Keratinocyte (primary cell): Measurements from ENCODE around the gene FBXO34.

Source experiments
- EZH2 ChIP-seq: IDR thresholded peaks from one replicate; pipeline ENCODE4 v1.6.1; 2012; ENCODE audit warnings: inconsistent platforms, mild to moderate bottlenecking, low read length, moderate library complexity
- TF ChIP-seq, protein P1 (sequence below), 3 experiments: IDR thresholded peaks in 1 of 3; conservative IDR thresholded peaks in 1 of 3; optimal IDR thresholded peaks in 1 of 3; 2 replicates in 2 of 3; 3 replicates in 1 of 3; pipeline versions ENCODE3 to v1.5.1; 2011; ENCODE audit warnings: low read length in 3 of 3, mild to moderate bottlenecking in 3 of 3, moderate library complexity in 2 of 3, control low read depth in 1 of 3, inconsistent platforms in 1 of 3; ENCODE audit not compliant: insufficient read depth in 2 of 3; ENCODE audit errors: extremely low read depth in 1 of 3

DNA sequence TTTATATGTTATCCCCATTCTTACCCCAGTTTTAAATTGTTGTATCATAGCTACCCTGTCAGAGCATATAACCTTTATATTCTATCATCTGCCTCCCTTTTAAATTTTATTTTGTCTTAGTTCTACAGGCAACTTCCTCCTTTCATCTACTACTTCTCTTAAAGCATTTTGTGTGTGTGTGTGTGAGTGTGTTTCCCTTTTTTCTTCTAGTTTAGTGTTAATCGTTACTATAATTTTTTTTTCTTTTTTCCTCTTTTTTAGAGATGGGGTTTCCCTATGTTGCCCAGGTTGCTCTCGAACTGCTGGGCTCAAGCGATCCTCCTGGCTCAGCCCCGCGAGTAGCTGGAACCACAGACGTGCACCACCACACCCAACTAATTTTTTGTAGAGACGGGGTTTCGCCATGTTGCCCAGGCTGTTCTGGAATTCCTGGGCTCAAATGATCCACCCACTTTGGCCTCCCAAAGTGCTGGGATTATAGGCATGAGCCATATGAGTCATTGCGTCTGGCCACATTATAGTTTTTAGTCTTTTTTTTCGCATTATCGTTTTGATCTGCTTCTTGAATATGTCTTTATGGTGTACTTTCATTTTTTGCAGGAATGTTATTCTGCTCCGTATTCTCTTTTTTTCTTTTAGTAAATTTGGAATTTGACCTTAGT lies 33.1 kb upstream of the FBXO34 start:
- TF ChIP-seq, protein P1, sequence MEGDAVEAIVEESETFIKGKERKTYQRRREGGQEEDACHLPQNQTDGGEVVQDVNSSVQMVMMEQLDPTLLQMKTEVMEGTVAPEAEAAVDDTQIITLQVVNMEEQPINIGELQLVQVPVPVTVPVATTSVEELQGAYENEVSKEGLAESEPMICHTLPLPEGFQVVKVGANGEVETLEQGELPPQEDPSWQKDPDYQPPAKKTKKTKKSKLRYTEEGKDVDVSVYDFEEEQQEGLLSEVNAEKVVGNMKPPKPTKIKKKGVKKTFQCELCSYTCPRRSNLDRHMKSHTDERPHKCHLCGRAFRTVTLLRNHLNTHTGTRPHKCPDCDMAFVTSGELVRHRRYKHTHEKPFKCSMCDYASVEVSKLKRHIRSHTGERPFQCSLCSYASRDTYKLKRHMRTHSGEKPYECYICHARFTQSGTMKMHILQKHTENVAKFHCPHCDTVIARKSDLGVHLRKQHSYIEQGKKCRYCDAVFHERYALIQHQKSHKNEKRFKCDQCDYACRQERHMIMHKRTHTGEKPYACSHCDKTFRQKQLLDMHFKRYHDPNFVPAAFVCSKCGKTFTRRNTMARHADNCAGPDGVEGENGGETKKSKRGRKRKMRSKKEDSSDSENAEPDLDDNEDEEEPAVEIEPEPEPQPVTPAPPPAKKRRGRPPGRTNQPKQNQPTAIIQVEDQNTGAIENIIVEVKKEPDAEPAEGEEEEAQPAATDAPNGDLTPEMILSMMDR (optimal IDR thresholded peaks at IDR 0.05 in 1 of 3, IDR thresholded peaks at IDR 0.05 in 1 of 3, conservative IDR thresholded peaks at IDR 0.05 in 1 of 3; ENCODE audit: extremely low read depth in 1 of 3, insufficient read depth in 2 of 3, low read length in 3 of 3): no peak
- TF ChIP-seq EZH2: no peak
